Fibroblast of gingiva (primary cell): ENCODE measurements around the gene GPRASP3.
"Not testable (repeated sequence)": the region's sequence is repeated elsewhere in the genome, so short reads cannot be mapped to it uniquely, and the experiment has no call there.

Source experiments
- DNase-seq: peaks from one replicate; pipeline ENCODE4 v3.0.0-alpha.2; 2011; ENCODE audit warnings: low read depth

Gene GPRASP3

GRCh38 chrX:102720237-102721168 is at the start of gene GPRASP3:
TSS of gene GPRASP3 (plus strand) at chrX:102720743. CDS start at chrX:102748996, 28,253 bp downstream.
- DNase-seq, result peak; percentile 73

GRCh38 chrX:102672856-102673255 is 47.7 kb upstream of the GPRASP3 start:
- no peak for DNase-seq

- not testable (repeated sequence) for DNase-seq
Observed at GRCh38 chrX:102677479-102677878, 43.1 kb upstream of the GPRASP3 start.

GRCh38 chrX:102684772-102685520 is 35.6 kb upstream of the GPRASP3 start:
- DNase-seq, result no peak

- DNase-seq, result no peak
Observed at GRCh38 chrX:102694749-102695148, 25.8 kb upstream of the GPRASP3 start.

GRCh38 chrX:102696306-102696705 is 24.2 kb upstream of the GPRASP3 start:
- no peak for DNase-seq

GRCh38 chrX:102697494-102697893 is 23.0 kb upstream of the GPRASP3 start:
- peak; percentile 50 for DNase-seq

- DNase-seq, result no peak
Observed at GRCh38 chrX:102708900-102709299, 11.6 kb upstream of the GPRASP3 start.

- DNase-seq, result no peak
Observed at GRCh38 chrX:102711872-102712215, 8.7 kb upstream of the GPRASP3 start.

- peak; percentile 3 for DNase-seq
Observed at GRCh38 chrX:102712216-102712966, 8.2 kb upstream of the GPRASP3 start, which contains the start of gene GPRASP2. TSS of gene GPRASP2 (plus strand) at chrX:102712448. CDS start at chrX:102714870, 2,422 bp downstream.

GRCh38 chrX:102712981-102713625 is 7.4 kb upstream of the GPRASP3 start:
- peak; percentile 44 for DNase-seq

- DNase-seq, result peak; percentile 4
Observed at GRCh38 chrX:102714994-102715393, 5.5 kb upstream of the GPRASP3 start.

GRCh38 chrX:102715967-102716366 is 4.6 kb upstream of the GPRASP3 start:
- DNase-seq, result no peak

- not testable (repeated sequence) for DNase-seq
Observed at GRCh38 chrX:102721169-102721506, 595 bp downstream of the GPRASP3 start.

GRCh38 chrX:102723456-102723855 is 2.9 kb downstream of the GPRASP3 start:
- no peak for DNase-seq

GRCh38 chrX:102727761-102728160 is 7.2 kb downstream of the GPRASP3 start:
- no peak for DNase-seq

GRCh38 chrX:102728646-102729045 is 8.1 kb downstream of the GPRASP3 start:
- no peak for DNase-seq

- no peak for DNase-seq
Observed at GRCh38 chrX:102739657-102740056, 19.1 kb downstream of the GPRASP3 start.

- no peak for DNase-seq
Observed at GRCh38 chrX:102744307-102744706, 23.8 kb downstream of the GPRASP3 start.

GRCh38 chrX:102745513-102745856 is 24.9 kb downstream of the GPRASP3 start:
- no peak for DNase-seq

- peak; percentile 2 for DNase-seq
Observed at GRCh38 chrX:102745857-102746584, 25.5 kb downstream of the GPRASP3 start.
